ENCODE data around the gene CEACAM5.
A peak's percentile ranks its signal among the peaks of the same experiment; 100 is the strongest.
"Not testable (repeated sequence)": the region's sequence is repeated elsewhere in the genome, so short reads cannot be mapped to it uniquely, and the experiment has no call there.

The CEACAM5 gene

DNA sequence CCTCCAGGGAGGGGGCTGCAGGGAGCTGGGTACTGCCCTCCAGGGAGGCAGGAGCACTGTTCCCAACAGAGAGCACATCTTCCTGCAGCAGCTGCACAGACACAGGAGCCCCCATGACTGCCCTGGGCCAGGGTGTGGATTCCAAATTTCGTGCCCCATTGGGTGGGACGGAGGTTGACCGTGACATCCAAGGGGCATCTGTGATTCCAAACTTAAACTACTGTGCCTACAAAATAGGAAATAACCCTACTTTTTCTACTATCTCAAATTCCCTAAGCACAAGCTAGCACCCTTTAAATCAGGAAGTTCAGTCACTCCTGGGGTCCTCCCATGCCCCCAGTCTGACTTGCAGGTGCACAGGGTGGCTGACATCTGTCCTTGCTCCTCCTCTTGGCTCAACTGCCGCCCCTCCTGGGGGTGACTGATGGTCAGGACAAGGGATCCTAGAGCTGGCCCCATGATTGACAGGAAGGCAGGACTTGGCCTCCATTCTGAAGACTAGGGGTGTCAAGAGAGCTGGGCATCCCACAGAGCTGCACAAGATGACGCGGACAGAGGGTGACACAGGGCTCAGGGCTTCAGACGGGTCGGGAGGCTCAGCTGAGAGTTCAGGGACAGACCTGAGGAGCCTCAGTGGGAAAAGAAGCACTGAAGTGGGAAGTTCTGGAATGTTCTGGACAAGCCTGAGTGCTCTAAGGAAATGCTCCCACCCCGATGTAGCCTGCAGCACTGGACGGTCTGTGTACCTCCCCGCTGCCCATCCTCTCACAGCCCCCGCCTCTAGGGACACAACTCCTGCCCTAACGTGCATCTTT lies 7.8 kb upstream of the CEACAM5 start:
- DNase-seq (ENCODE audit: low spot score) (no peak), FAIRE-seq (no peak)

DNA sequence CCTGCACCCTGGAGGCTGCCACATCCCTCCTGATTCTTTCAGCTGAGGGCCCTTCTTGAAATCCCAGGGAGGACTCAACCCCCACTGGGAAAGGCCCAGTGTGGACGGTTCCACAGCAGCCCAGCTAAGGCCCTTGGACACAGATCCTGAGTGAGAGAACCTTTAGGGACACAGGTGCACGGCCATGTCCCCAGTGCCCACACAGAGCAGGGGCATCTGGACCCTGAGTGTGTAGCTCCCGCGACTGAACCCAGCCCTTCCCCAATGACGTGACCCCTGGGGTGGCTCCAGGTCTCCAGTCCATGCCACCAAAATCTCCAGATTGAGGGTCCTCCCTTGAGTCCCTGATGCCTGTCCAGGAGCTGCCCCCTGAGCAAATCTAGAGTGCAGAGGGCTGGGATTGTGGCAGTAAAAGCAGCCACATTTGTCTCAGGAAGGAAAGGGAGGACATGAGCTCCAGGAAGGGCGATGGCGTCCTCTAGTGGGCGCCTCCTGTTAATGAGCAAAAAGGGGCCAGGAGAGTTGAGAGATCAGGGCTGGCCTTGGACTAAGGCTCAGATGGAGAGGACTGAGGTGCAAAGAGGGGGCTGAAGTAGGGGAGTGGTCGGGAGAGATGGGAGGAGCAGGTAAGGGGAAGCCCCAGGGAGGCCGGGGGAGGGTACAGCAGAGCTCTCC lies 6.9 kb upstream of the CEACAM5 start:
- no peak for FAIRE-seq
- no peak for DNase-seq (ENCODE audit: low spot score)

DNA sequence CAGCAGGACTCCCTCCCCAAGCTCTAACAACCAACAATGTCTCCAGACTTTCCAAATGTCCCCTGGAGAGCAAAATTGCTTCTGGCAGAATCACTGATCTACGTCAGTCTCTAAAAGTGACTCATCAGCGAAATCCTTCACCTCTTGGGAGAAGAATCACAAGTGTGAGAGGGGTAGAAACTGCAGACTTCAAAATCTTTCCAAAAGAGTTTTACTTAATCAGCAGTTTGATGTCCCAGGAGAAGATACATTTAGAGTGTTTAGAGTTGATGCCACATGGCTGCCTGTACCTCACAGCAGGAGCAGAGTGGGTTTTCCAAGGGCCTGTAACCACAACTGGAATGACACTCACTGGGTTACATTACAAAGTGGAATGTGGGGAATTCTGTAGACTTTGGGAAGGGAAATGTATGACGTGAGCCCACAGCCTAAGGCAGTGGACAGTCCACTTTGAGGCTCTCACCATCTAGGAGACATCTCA lies 6.2 kb upstream of the CEACAM5 start:
- FAIRE-seq = no peak
- DNase-seq (ENCODE audit: low spot score) = peak; percentile 32

DNA sequence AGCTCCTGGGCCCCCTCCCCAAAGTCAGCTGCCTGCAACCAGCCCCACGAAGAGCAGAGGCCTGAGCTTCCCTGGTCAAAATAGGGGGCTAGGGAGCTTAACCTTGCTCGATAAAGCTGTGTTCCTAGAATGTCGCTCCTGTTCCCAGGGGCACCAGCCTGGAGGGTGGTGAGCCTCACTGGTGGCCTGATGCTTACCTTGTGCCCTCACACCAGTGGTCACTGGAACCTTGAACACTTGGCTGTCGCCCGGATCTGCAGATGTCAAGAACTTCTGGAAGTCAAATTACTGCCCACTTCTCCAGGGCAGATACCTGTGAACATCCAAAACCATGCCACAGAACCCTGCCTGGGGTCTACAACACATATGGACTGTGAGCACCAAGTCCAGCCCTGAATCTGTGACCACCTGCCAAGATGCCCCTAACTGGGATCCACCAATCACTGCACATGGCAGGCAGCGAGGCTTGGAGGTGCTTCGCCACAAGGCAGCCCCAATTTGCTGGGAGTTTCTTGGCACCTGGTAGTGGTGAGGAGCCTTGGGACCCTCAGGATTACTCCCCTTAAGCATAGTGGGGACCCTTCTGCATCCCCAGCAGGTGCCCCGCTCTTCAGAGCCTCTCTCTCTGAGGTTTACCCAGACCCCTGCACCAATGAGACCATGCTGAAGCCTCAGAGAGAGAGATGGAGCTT lies 4.7 kb upstream of the CEACAM5 start:
- DNase-seq (ENCODE audit: low spot score) = no peak
- no peak for FAIRE-seq

DNA sequence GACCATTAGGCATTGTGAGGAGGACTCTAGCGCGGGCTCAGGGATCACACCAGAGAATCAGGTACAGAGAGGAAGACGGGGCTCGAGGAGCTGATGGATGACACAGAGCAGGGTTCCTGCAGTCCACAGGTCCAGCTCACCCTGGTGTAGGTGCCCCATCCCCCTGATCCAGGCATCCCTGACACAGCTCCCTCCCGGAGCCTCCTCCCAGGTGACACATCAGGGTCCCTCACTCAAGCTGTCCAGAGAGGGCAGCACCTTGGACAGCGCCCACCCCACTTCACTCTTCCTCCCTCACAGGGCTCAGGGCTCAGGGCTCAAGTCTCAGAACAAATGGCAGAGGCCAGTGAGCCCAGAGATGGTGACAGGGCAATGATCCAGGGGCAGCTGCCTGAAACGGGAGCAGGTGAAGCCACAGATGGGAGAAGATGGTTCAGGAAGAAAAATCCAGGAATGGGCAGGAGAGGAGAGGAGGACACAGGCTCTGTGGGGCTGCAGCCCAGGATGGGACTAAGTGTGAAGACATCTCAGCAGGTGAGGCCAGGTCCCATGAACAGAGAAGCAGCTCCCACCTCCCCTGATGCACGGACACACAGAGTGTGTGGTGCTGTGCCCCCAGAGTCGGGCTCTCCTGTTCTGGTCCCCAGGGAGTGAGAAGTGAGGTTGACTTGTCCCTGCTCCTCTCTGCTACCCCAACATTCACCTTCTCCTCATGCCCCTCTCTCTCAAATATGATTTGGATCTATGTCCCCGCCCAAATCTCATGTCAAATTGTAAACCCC lies 2.8 kb upstream of the CEACAM5 start:
- DNase-seq (ENCODE audit: low spot score) (no peak), FAIRE-seq (no peak)

DNA sequence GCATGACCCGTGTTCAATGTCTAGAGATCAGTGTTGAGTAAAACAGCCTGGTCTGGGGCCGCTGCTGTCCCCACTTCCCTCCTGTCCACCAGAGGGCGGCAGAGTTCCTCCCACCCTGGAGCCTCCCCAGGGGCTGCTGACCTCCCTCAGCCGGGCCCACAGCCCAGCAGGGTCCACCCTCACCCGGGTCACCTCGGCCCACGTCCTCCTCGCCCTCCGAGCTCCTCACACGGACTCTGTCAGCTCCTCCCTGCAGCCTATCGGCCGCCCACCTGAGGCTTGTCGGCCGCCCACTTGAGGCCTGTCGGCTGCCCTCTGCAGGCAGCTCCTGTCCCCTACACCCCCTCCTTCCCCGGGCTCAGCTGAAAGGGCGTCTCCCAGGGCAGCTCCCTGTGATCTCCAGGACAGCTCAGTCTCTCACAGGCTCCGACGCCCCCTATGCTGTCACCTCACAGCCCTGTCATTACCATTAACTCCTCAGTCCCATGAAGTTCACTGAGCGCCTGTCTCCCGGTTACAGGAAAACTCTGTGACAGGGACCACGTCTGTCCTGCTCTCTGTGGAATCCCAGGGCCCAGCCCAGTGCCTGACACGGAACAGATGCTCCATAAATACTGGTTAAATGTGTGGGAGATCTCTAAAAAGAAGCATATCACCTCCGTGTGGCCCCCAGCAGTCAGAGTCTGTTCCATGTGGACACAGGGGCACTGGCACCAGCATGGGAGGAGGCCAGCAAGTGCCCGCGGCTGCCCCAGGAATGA lies 1.5 kb upstream of the CEACAM5 start:
- no peak for DNase-seq (ENCODE audit: low spot score)

DNA sequence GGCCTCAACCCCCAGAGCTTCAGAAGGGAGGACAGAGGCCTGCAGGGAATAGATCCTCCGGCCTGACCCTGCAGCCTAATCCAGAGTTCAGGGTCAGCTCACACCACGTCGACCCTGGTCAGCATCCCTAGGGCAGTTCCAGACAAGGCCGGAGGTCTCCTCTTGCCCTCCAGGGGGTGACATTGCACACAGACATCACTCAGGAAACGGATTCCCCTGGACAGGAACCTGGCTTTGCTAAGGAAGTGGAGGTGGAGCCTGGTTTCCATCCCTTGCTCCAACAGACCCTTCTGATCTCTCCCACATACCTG lies 969 bp upstream of the CEACAM5 start:
- DNase-seq (ENCODE audit: low spot score) = no peak

More for the DNA sequence above, 1.5 kb upstream of the CEACAM5 start:
- no peak for FAIRE-seq

DNA sequence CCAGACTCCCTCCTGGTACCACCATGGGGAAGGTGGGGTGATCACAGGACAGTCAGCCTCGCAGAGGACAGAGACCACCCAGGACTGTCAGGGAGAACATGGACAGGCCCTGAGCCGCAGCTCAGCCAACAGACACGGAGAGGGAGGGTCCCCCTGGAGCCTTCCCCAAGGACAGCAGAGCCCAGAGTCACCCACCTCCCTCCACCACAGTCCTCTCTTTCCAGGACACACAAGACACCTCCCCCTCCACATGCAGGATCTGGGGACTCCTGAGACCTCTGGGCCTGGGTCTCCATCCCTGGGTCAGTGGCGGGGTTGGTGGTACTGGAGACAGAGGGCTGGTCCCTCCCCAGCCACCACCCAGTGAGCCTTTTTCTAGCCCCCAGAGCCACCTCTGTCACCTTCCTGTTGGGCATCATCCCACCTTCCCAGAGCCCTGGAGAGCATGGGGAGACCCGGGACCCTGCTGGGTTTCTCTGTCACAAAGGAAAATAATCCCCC lies 505 bp upstream of the CEACAM5 start:
- FAIRE-seq = no peak
- no peak for DNase-seq (ENCODE audit: low spot score)

More for the DNA sequence above, 969 bp upstream of the CEACAM5 start:
- FAIRE-seq = no peak

DNA sequence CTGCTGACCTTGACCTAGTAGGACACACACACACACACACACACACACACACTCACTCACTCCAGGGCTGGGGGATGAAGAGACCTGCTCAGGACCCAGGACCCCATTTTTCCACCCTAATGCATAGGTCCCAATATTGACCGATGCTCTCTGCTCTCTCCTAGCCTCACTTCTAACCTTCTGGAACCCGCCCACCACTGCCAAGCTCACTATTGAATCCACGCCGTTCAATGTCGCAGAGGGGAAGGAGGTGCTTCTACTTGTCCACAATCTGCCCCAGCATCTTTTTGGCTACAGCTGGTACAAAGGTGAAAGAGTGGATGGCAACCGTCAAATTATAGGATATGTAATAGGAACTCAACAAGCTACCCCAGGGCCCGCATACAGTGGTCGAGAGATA lies 1.1 kb downstream of the CEACAM5 start:
- FAIRE-seq; DNase-seq (ENCODE audit: low spot score): not testable (repeated sequence)

DNA sequence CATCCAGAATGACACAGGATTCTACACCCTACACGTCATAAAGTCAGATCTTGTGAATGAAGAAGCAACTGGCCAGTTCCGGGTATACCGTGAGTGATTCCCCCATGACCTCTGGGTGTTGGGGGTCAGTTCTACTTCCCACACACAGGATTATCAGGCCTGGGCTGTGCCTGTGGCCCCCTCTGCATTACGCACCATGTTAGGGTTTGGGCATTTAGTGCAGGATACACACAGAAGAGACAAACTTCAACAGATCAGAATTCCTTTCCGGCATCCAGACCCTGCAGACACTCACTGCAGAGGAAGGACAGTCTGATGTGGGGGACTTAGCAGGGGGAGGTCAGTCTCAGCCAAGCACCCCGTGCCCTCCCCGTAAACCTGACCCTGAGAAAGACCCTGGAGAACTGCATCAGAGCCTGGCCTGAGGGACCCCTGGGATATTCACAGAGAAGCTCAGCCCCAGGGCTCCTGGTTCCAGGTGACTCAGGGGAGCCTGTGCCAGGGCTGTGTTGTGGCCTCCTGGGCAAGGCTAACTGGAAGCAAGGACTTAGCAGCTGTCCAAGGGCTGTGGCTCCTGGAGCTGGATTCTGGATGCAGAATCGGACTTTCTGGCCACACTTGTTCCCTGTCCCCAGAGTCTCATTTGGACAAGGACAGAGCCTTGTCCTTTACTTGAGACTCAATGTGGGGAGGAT lies 1.7 kb downstream of the CEACAM5 start:
- no peak for DNase-seq (ENCODE audit: low spot score)
- FAIRE-seq = no peak

DNA sequence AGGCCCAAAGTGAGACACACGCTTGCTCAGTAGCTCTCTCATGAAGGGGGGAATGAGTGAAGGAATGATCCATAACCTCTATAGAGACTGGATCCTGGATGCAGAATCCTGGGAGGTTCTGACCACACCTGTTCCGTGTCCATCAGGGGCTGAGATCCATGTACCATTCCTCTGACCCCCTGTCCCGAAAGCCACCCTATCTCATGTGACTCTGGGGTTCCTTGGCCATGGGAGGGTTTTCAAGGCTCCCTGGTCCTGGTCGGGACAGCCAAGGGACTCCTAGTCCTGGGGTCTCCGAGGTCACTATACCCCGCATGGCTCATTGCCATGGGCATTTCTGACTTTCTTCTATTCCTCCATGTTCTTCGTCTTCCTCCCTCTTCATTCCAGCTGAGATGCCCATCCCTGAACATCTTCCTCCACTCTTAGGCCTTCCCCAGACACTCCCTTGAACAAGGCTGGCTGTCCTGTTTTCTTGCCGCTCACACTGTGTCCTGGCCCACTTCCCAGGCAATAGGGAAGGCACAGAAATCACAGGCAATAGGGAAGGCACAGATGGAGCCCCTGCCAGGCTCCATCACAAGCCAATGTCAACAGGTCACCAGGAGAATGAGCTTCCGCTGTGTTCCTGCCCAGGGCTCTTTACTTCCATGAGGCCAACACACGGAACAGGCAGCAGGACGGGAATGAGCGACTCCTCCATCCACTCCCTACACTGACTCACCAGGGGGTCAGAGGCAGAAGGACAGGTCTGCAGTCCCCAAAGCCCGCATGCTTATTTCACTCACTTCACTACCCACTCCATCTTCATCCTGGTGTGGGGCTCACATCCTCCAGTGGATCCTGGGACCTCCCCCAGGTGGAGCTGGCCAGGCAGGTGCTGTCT lies 3.2 kb downstream of the CEACAM5 start:
- no peak for FAIRE-seq

DNA sequence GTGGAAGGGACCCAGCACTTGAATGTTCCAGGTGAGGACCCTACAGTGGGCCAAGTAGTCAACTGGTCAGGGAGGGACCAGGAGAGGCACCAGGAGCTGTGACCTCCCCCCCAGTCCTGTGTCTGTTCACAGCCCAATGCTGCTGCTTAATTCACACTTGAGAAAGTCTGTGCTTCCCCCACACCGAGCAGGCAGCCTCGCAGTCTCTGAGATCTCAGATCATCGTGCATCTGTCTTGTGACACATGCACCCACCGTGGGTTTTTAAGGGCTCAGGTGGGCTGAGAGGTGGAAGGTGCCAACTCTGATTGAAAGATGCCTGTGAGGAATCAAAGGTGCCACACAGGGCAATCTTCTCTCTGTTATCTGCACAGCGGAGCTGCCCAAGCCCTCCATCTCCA lies 6.2 kb downstream of the CEACAM5 start:
- DNase-seq (ENCODE audit: low spot score) (no peak), FAIRE-seq (no peak)

More for the DNA sequence above, 3.2 kb downstream of the CEACAM5 start:
- no peak for DNase-seq (ENCODE audit: low spot score)

DNA sequence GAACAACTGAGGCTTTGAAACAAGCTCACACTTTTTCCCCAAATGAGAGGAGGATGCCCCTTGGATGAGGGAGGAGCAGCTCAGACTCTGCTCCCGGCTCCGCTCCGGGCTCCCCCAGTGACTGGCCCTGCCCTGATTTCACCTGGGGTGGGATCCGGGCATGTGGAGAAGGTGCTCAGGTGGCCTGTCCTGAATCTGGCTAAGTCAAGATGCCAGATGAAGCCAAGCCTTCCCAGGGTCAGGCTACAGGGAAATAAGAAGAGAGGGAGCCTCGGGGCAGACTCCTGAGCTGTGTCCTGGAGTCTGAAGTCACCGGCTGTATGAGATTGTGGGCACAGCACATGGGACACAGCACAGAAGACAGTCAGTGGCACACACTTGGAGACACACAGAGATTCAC lies 10.3 kb downstream of the CEACAM5 start:
- no peak for DNase-seq (ENCODE audit: low spot score)
- no peak for FAIRE-seq

DNA sequence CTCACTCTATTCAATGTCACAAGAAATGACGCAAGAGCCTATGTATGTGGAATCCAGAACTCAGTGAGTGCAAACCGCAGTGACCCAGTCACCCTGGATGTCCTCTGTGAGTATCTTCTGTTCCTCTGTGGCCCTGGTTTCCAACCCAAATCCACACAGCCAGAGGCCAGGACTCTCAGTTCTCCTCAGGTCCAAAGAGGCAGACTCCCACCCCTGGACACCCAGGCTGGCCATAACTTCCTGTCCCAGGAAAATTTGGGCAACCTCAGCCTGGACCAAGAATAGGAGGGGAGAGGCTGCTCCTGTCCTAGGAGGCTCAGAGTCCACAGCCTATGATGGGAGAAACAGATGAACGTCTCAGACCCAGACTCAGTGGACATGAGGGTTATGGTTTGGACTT lies 11.7 kb downstream of the CEACAM5 start:
- DNase-seq (ENCODE audit: low spot score) (no peak), FAIRE-seq (no peak)

DNA sequence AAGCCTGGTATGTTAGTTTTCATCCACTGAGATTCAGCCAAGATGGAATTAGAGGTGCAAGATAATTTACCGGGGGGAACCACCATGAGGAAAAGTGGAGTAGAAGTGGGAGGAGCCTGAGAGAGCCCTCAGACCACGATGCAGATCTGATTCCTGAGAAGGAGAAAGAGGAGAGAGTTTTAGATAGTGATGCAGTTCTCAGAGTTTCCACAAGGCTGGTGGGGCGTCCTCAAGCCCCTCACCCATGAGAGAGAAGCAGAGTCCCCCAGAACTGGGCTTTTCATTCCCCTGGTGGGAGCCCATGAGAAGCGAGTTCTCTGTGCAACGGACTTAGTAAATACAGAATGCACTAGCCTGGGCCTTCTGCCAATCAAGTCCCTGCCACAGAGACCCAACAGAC lies 18.1 kb downstream of the CEACAM5 start:
- FAIRE-seq (no peak), DNase-seq (ENCODE audit: low spot score) (no peak)

DNA sequence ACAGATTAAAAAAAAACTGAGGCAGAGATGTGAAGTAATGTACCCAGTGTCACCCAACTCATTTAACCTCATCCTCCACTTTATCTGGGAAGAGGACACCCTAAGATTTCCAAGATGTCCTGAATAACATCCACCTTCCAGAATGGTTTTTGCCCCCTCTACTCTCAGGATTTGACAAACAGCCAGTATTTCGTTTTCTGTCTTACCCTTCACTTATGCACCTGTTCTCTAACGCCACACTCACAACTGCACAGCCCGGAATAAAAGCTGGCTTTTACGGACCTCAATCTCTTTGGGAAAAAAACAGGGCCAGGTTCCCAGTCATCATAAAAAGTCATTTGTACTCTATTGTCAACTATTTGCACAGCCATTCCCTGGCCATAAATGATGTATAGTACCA lies 25.7 kb downstream of the CEACAM5 start:
- no peak for DNase-seq (ENCODE audit: low spot score)
- FAIRE-seq = no peak

DNA sequence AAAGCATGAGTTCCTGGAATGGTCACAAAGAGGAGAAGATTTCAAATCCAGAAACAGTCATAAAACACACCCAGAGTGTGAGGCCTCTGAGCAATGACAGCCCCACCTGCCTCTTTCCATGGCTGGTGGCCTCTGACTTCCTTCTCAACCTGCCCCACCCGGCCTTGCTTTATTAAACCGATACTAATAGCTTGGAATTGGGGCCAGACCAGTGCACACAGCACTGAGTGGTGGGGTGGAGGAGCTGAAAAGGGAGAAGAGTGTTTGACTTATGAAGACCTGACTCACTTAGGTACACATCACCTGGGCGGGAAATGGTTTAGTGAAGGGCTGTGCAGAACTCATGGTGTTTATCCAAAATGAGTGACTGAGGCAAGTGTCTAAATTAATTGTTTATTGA lies 26.2 kb downstream of the CEACAM5 start:
- DNase-seq (ENCODE audit: low spot score) (no peak), FAIRE-seq (no peak)

DNA sequence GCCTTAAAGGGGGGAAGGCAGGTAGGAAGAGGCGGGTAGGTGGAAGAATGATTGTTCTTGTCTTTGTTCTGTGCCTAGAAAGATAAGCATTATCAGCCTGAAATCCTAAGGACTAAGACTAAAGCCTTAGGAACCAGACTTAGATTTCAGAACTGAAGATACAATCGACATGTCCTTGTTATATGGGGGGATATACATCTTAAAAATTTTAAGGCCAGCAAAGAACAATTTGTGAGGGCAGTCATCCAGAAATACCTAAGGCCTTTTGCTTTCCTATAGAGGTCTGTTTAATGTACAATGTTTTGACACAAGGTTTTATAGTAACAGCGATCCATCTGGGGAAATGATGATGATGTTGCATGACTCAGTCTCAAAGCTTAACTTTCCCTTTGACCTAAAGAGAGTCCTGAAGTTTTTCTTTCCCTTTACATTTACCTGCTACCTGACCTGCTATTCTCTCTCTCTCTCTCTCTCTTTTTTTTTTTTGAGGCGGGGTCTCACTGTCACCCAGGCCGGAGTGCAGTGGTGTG lies 26.7 kb downstream of the CEACAM5 start:
- no peak for DNase-seq (ENCODE audit: low spot score)

DNA sequence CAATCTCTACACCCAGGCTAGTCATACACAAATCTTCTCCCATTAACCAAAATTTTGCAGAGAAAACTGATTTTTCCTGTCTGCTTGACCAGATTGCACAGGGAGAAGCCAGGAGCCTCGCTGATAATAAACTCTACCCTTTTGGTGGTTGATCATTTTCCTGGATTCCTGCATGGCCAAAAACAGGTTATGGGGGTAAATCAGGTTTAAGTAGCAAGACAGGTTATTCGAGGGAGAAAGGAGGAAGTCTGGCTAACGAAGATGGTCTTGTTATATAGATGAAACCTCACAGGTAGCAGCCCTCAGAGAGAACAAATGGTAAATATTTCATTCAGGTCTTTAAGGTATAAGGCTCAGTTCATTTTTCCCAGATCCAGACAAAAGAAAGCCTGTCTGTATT lies 30.9 kb downstream of the CEACAM5 start:
- FAIRE-seq (no peak), DNase-seq (ENCODE audit: low spot score) (no peak)

More for the DNA sequence above, 26.7 kb downstream of the CEACAM5 start:
- FAIRE-seq = no peak

All from RCC 7860 (cell line).